ENCODE results near the gene DEFB129. TPM values are rescaled to one million over a fixed set of nuclear protein-coding genes. Genes with fewer than 3 reads are reported as not detected.

Gene DEFB129
- polyA plus RNA-seq, 1 donor (not counting 4 experiments of a cell fraction or from before 2014, with no cell fraction given), result not detected

GRCh38 chr20:271069-271468, 44.0 kb downstream of the DEFB129 start:
- Histone ChIP-seq H3K4me2 (ENCODE audit: control insufficient read depth, extremely low read depth, insufficient read depth, low read depth, low read length) (no peak overlapping the region), H3K27me3 (ENCODE audit: control insufficient read depth, extremely low read depth, insufficient read depth, low read length) (peaks cover 8% of the 10 kb centered on the region), H3K9me1 (ENCODE audit: control insufficient read depth, extremely low read depth, insufficient read depth, low read length) (no peaks in the 10 kb centered on the region), H3K27ac (ENCODE audit: control insufficient read depth, insufficient read depth, low read length) (no peak overlapping the region), H3K36me3 (ENCODE audit: control insufficient read depth in 2 of 2, extremely low read depth in 1 of 2, insufficient read depth in 2 of 2, low read length in 2 of 2) (no peaks in the 10 kb centered on the region), H4K20me1 (ENCODE audit: control insufficient read depth, extremely low read depth, insufficient read depth, low read length) (no peaks in the 10 kb centered on the region), H3K4me1 (ENCODE audit: control insufficient read depth, extremely low read depth, insufficient read depth, low read length) (peaks cover 3% of the 10 kb centered on the region), H3K79me2 (ENCODE audit: control insufficient read depth, insufficient read depth, low read length) (no peaks in the 10 kb centered on the region), H3K4me3 (ENCODE audit: control insufficient read depth in 2 of 3, extremely low read depth in 1 of 3, insufficient read depth in 2 of 3, low read depth in 1 of 3, low read length in 3 of 3) (no peak overlapping the region), H2AFZ (ENCODE audit: control insufficient read depth, low read length) (no peak overlapping the region), H3K9me3 (ENCODE audit: control insufficient read depth, low read depth, low read length) (no peaks in the 10 kb centered on the region), H3K9ac (ENCODE audit: control insufficient read depth, extremely low read depth, insufficient read depth, low read length) (no peak overlapping the region)
- TF ChIP-seq EZH2 (IDR thresholded peaks at IDR 0.05; ENCODE audit: low read length), result no peak
- TF ChIP-seq, protein P1, sequence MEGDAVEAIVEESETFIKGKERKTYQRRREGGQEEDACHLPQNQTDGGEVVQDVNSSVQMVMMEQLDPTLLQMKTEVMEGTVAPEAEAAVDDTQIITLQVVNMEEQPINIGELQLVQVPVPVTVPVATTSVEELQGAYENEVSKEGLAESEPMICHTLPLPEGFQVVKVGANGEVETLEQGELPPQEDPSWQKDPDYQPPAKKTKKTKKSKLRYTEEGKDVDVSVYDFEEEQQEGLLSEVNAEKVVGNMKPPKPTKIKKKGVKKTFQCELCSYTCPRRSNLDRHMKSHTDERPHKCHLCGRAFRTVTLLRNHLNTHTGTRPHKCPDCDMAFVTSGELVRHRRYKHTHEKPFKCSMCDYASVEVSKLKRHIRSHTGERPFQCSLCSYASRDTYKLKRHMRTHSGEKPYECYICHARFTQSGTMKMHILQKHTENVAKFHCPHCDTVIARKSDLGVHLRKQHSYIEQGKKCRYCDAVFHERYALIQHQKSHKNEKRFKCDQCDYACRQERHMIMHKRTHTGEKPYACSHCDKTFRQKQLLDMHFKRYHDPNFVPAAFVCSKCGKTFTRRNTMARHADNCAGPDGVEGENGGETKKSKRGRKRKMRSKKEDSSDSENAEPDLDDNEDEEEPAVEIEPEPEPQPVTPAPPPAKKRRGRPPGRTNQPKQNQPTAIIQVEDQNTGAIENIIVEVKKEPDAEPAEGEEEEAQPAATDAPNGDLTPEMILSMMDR (optimal IDR thresholded peaks at IDR 0.05 in 1 of 3, IDR thresholded peaks at IDR 0.05 in 1 of 3, conservative IDR thresholded peaks at IDR 0.05 in 1 of 3; ENCODE audit: extremely low read depth in 1 of 3, insufficient read depth in 2 of 3, low read length in 3 of 3), result no peak
- dilution Hi-C loops (cut with MboI; ENCODE audit: extremely low pct_ligation_motif_present, low sequenced_read_pairs), result no loop called here
- FAIRE-seq (no peak), DNase-seq (ENCODE audit: low read depth, low spot score) (no peak)

DNA sequence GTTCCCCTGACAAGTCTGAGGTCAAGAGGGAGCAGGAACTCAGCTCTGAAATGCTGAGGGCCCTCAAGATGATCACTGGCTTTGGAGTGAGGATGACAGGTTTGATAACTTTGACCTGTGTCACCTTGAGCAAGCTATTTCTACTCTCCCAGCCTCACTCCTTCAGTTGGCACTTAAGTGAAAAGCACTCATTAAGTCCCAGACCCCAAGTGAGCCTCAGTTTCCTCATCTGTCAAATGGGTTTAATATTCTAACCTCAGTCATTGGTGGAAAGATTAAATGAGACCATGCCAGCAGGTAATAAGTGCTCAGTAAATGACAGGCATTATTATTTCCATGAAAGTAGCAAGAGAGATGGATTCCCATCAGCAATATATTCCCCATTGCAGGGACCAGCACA, 44.5 kb downstream of the DEFB129 start:
- Histone ChIP-seq H3K9me3 (ENCODE audit: control insufficient read depth, low read depth, low read length) (no peaks in the 10 kb centered on the region), H3K9me1 (ENCODE audit: control insufficient read depth, extremely low read depth, insufficient read depth, low read length) (no peaks in the 10 kb centered on the region), H3K27me3 (ENCODE audit: control insufficient read depth, extremely low read depth, insufficient read depth, low read length) (peaks cover 4% of the 10 kb centered on the region), H3K9ac (ENCODE audit: control insufficient read depth, extremely low read depth, insufficient read depth, low read length) (no peak overlapping the region), H3K27ac (ENCODE audit: control insufficient read depth, insufficient read depth, low read length) (no peak overlapping the region), H2AFZ (ENCODE audit: control insufficient read depth, low read length) (no peak overlapping the region), H3K4me2 (ENCODE audit: control insufficient read depth, extremely low read depth, insufficient read depth, low read depth, low read length) (no peak overlapping the region), H3K79me2 (ENCODE audit: control insufficient read depth, insufficient read depth, low read length) (no peaks in the 10 kb centered on the region), H3K4me1 (ENCODE audit: control insufficient read depth, extremely low read depth, insufficient read depth, low read length) (peaks cover 3% of the 10 kb centered on the region), H3K36me3 (ENCODE audit: control insufficient read depth in 2 of 2, extremely low read depth in 1 of 2, insufficient read depth in 2 of 2, low read length in 2 of 2) (no peaks in the 10 kb centered on the region), H4K20me1 (ENCODE audit: control insufficient read depth, extremely low read depth, insufficient read depth, low read length) (no peaks in the 10 kb centered on the region), H3K4me3 (ENCODE audit: control insufficient read depth in 2 of 3, extremely low read depth in 1 of 3, insufficient read depth in 2 of 3, low read depth in 1 of 3, low read length in 3 of 3) (no peak overlapping the region)
- TF ChIP-seq, protein P1 (optimal IDR thresholded peaks at IDR 0.05 in 1 of 3, IDR thresholded peaks at IDR 0.05 in 1 of 3, conservative IDR thresholded peaks at IDR 0.05 in 1 of 3; ENCODE audit: extremely low read depth in 1 of 3, insufficient read depth in 2 of 3, low read length in 3 of 3), result no peak
- no peak for TF ChIP-seq EZH2 (IDR thresholded peaks at IDR 0.05; ENCODE audit: low read length)
- DNase-seq (ENCODE audit: low read depth, low spot score) (no peak), FAIRE-seq (no peak)
- dilution Hi-C loops (cut with MboI; ENCODE audit: extremely low pct_ligation_motif_present, low sequenced_read_pairs), result no loop called here
